NOMO-1 treated with DMSO at 0.1 percent for 48 hours (cell line): ENCODE data around the gene TAS2R50.
"Not testable (repeated sequence)": the region's sequence is repeated elsewhere in the genome, so short reads cannot be mapped to it uniquely, and the experiment has no call there.

ENCODE experiments used
- DNase-seq: peaks from one replicate; lab custom pipeline; 2025; ENCODE audit not compliant: unreplicated experiment; lab: John Stamatoyannopoulos, UW

The TAS2R50 gene, protein sequence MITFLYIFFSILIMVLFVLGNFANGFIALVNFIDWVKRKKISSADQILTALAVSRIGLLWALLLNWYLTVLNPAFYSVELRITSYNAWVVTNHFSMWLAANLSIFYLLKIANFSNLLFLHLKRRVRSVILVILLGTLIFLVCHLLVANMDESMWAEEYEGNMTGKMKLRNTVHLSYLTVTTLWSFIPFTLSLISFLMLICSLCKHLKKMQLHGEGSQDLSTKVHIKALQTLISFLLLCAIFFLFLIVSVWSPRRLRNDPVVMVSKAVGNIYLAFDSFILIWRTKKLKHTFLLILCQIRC

DNA sequence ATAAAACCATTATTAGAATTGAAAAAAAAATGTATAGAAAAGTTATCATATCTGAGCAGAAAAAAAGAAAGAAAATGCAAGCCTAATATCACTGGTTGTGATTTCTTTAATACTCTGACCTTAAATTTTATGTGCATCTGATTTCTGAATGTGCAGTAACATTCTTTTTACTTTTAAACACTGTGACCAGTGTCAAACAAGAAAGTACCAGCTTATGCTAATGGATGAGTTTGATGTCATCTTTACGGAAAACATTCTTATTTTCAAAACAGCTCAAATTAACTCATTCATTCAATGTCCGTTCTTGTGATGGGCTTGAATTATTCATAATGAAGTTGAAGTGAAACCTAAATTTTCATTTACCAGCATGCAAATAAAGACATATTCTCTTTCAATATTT, at the start of gene TAS2R50:
Gene TAS2R50, minus strand, starts transcription at position 101 of the 400 bp plus-strand sequence. Its CDS starts 52 bp downstream, at position 49.
- no peak for DNase-seq

DNA sequence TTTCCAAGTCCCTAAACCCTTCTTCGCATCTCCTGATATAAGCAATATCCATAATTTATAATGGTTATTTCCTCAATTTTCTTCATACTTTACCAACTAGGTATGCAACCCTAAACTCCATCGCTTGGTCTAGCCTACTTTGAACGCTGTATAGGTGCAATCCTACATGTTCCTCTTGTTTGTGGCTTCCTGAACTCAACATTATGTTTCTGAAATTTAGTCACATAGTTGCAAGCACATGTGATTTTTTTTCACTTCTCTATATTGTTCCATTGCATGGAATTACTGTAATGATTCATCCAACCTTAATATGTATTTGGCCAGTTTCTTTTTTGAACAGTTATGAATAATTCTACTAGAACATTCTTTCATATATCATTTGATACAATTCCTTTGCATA, 47.2 kb upstream of the TAS2R50 start:
- not testable (repeated sequence) for DNase-seq

DNA sequence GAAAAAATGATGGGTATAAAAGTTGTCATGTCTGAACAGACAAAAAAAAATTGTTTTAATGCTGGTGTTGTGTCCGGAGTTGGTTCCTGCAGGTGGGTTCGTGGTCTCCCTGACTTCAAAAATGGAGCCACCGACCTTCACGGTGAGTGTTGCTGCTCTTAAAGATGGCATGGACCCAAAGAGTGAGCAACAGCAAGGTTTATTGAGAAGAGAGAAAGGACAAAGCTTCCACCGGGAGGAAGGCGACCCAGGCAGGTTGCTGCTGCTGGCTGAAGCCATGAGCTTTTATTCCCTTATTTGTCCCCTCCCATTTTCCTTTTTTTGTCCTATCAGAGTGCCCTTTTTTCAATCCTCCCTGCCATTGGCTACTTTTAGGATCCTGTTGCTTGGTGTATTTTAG, 44.6 kb upstream of the TAS2R50 start, which contains the start of gene TAS2R31:
Gene TAS2R31, minus strand, starts transcription at position 101 of the 400 bp plus-strand sequence. Its CDS starts 72 bp downstream, at position 29.
- no peak for DNase-seq

DNA sequence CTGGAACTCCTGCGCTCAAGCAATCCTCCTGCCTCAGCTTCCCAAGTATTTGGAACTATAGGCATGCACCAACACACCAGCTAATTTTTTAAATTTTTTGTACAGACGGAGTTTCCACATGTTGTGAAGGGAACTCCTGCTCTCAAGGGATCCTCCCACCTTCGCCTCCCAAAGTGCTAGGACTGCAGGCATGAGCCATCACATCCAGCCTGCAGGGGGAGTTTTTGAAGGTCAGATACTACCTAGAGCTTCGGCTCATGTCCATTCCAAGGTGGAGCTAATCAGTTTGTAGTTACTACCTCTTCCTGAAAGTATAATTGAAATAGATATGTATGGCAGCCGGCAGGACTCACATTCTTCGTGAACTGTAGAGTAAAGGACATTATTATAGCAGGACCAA, 39.4 kb upstream of the TAS2R50 start:
- no peak for DNase-seq

DNA sequence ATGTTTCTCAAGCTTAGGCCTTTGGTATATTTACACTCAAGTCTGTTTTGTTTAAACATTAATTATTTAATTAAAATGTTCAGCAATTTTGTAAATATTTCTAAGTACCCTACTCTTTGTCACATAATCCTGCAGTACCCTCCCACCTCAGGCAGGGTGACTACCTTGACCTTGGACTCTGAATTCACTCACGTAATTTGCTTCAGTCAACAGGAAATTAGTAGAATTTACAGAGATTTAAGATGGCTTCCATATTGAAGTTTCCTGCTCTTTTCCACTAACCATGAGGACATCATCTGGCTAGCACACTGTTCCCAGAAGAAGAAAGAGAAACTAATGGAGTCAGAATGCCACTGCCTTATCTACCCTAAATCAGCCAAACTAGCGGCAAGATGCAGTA, 36.7 kb upstream of the TAS2R50 start:
- DNase-seq, result no peak

DNA sequence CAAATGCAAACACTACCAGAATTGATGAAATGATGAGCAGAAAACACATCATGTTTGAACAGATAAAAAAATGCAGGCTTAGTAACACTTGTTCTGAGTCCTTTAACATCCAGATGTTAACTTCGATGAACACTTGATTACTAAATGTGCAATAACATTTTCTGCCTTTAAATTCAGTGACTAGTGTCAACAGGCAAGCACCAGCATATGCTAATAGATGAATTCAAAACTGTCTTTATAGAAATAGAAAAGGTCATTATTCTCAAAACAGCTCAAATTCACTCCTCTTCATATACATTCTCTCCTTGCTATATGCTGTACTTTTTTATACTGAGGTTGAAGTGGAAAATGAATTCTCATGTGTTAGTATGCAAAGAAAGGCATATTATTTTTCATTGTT, 35.8 kb upstream of the TAS2R50 start, which contains the start of gene TAS2R19:
Gene TAS2R19, minus strand, starts transcription at position 101 of the 400 bp plus-strand sequence. Its CDS starts 49 bp downstream, at position 52.
- no peak for DNase-seq

DNA sequence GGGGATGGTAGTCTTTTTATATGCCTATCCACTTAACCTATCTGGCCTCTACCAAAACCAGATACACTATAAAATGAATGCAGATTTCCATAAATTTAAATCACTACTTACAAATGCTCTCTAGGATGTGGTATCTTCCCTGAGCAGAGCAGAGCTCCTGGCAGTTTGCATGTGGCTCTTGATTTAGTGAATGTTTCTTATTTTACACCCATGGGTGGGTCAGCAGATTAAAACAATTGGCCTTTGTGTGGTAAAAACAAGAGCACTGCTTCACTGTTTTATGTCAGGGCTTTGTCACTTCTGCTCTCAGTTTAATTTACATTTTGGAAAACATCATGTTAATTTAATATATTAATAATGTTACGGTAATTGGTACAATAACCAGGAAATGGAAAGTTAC, 30.2 kb upstream of the TAS2R50 start:
- no peak for DNase-seq

DNA sequence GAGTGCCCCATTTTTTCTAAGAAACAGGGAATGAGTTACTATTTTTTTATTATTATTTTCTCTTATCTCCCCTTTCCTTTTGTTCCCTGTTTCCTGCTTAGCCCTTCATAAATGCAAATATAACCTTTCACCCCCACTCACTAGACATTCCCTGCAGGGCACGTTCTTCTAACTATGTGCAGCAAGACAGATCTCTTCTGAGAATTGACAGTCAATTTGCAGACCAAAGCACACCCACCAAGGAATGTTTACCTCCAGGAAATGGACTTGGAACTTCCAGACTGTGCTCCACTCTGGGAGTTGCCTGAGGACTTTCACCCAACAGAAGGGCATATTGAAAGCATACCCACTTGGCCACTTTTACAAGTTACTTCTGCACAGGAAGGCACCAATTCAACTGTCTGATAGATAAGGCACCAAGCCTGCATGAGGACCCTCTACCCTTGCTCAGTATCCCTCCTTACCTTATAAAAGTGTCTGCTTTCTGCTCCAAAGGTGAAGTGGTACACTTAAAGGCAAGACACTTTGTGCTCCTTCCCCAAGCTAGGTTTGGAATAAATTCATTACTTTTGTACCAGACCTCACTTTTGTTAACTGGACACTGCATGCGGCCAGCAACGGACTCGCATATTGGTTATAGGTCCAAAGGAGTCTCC, 29.2 kb upstream of the TAS2R50 start:
- DNase-seq, result no peak

DNA sequence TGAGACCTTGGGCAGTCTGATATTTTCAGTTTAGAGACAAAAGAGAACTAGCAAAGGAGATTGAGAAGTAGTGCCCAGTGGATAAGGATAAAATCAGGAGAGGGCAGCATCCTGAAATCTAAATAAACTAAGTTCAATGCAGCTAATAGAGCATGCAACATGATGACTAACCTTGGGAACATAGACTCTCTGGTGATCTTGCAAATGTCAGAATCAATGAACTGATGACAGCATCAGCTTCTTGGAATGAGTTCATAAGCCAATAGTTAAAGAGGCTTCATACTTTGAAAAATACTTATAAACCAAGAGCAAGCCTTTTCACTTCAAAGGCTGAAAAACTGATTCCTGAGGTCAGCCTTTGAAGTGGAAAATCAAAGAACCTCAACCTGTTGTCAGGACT, 27.5 kb upstream of the TAS2R50 start:
- no peak for DNase-seq

DNA sequence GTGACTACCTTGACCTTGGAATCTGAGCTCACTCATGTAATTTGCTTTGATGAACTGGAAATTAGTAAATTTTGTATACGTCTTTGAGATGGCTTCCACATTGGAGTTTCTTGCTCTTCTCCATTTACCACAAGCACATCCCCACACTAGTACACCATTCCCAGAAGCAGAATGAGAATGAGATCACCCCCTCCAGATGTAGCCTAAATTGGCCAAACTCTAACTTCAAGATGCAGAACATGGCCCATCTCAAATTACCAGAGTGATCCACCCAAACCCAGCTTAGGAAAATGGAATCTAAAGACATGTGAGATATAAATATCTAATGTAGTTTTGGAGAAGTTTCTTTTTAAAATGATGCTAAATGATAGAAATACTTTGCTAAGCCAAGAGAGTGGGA, 20.9 kb upstream of the TAS2R50 start:
- DNase-seq, result no peak

DNA sequence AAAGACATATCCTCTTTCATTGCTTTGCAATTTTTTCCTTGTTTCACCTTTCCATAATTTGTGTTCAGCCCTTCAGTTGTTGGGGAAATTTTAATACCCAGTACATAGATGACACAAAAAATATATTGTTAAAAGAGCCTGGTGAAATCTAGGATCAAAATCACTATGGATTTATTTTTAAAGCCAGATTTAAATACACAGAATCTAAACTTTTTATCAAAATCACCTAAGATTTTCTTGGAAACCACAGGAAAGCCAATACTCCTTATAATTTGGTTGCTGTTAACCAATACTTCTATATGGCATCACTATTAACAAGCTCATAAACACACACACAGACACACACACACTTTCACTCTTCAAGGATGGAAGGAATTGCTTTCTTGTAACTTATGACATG, 11.5 kb upstream of the TAS2R50 start, which contains the start of gene TAS2R20:
Gene TAS2R20, minus strand, starts transcription at position 101 of the 400 bp plus-strand sequence. CDS start 429 bp downstream, outside the sequence.
- no peak for DNase-seq

DNA sequence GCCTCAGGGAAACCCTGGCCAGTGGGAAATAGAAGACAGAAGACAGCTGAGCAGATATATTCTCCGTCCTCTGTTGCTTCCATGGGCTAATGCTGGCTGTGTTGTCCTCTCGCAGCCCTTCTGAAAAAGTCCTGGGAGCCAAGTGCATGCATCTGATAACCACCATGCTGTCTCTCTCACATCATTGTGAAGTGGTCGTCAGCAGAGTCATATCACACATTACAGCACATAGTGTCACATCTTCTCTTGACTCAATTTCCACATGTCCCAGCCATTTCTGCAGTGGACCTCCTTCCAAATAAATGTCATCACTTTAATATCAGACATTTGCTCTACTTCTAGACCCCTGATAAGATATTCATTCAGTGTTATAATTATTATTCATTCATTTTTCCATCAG, 7.6 kb upstream of the TAS2R50 start:
- DNase-seq, result no peak

DNA sequence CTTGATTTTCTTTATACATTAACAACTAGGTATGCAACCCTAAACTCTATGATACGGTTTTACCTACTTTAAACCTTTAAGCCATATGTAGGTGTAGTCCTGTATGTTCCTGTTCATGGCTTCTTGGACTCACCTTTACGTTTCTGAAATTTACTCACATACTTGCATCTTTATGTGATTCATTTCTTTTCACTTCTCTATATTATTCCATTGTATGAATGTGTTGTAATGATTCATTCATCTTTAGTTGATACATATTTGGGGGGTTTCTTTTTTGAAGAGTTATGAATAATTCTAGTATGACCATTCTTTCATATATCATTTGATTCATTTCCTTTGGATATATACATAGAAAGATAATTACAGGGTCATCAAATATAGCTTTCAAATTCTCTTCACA, 2.4 kb upstream of the TAS2R50 start:
- no peak for DNase-seq

DNA sequence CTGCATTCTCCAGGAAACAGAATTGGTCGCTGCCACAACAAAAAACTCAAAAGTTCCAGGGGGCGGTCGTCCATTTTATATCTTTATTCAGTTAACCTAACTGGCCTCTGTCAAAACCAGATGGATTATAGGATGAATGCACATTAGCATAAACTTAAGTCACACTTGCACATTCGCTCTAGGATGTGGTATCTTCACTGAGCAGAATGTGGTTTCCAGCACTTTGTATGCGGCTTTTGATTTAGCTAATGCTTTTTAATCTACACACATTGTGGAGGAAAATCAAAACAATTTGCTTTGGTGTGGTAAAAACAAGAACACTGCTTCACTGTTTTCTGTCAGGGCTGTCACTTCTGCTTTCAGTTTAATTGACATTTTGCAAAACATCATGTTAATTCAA, 4.5 kb downstream of the TAS2R50 start:
- no peak for DNase-seq

DNA sequence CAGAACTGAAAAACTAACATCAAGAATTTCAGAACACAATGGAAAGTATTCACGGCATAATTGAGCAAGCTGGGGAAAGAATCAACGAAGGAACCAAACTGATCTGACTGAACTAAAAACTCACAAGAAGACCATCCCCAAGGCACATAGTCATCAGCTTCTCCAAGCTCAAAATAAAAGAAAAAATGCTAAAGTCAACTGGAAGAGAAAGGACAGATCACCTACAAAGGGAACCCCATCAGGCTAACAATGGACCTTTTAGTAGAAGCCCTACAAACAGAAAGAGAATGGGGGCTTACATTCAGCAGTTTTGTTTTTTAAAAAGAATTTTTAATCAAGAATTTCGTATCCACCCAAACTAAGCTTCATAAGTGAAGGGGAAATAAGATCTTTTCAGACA, 11.7 kb downstream of the TAS2R50 start:
- no peak for DNase-seq

DNA sequence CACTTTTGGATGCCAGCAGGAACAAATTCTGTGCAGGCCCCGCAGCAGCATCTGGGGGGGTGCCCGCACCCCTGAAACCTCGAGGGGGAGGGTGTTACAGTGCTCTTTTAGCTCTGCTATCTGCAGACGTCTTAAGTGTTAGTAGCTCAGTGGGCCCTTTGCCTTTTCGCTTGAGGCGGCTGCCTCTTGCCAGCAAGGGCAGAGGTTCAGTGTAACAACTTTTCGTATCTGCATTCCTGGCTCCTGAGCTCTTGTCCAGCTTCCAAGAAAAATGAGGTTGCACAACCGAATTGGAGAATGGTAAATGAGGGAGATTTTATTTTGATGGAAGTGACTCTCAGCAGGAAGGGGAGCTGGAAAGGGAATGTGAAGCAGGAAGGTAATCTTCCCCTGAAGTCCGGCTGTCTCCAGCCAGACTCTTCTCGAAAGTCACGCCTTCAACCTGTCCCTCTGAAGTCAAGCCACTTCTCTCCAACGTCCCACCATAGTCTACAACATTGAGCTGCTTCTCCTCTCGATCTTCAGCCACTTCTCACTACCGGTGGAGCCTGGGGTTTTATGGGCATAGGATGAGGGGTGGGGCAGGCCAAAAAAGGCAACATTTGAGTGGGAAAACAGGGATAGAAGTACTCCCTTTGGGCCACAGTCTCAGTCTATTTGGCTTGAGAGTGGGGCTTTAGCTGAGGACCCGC, 17.8 kb downstream of the TAS2R50 start:
- no peak for DNase-seq

DNA sequence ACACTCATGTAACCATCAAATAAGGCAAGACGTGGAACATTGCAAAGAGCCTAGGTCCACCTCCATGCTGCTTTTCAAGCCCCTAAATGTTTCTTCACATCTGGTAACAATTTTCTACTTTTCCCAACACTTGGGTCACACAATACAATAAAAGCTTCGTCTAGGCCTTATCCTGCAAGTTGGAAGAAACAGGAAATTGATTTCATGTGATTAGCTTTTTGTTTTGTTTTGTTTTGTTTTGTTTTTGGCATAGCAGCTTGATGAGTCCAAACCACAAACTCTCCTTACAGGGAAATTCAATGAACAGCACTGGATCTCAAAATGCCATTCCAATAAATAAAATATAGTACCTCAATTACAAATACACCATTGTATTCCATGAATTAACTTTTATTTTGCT, 19.3 kb downstream of the TAS2R50 start:
- no peak for DNase-seq

DNA sequence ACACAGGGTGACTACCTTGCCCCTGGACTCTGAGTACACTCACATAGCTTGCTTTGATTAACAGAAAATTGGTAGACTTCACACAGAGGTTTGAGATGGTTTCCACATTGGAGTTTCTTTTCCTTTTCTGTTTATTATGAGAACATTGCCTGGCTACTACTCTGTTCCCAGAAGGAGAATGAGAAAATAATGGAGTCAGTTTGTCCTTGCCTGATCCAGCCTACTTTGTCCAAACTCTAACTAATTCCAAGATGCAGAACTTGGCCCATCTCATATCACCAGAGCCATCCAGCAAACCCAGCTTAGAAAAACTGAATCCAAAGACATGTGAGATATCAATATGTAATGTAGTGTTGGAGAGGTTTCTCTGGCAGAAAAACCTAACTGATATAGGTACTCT, 20.4 kb downstream of the TAS2R50 start:
- DNase-seq, result no peak

DNA sequence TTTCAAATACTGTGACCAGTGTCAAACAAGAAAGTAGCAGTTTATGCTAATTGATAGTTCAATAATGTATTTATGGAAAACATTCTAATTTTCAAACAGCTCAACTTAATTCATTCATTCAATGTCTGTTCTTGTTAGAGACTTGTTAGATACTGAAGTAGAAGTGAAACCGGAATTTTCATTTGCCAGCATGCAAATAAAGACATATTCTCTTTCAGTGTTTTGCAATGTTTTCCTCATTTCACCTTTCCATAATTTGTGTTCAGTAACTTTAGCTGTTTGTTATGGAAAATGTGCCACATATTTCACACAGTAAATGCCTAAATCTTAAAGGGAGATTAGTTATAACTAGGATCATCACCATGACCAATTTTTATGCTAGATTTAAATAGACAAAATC, 21.2 kb downstream of the TAS2R50 start:
- DNase-seq, result no peak

DNA sequence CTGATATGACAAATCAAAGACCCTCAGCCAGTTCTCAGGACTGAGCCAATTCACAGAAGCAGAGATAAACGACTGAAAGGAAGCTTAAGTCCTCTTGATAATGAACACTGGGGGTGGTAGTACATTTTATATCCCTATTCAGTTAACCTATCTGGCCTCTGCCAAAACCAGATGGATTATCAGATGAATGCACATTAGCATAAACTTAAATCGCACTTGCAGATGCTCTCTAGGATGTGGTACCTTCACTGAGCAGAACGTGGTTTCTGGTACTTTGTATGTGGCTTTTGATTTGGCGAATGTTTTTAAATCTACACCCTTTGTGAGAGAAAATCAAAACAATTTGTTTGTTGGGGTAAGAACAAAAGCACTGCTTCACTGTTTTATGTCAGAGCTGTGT, 26.5 kb downstream of the TAS2R50 start:
- DNase-seq, result no peak

DNA sequence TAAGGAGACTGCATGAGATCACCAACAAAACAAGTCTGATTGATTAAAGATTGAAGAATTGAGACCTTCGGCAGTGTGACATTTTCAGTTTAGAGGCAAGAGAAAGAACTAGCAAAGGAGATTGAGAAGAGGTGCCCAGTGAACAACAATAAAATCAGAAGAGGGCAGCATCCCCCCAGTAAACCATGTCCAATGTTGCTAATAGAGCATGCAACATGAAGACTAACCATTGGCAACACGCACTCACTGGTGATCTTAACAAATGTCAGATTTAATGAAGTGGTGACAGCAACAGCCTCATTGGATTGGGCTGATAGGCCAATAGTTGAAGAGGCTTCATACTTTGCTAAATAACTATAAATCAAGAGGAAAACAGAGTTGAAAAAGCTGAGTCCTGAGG, 26.9 kb downstream of the TAS2R50 start:
- no peak for DNase-seq

DNA sequence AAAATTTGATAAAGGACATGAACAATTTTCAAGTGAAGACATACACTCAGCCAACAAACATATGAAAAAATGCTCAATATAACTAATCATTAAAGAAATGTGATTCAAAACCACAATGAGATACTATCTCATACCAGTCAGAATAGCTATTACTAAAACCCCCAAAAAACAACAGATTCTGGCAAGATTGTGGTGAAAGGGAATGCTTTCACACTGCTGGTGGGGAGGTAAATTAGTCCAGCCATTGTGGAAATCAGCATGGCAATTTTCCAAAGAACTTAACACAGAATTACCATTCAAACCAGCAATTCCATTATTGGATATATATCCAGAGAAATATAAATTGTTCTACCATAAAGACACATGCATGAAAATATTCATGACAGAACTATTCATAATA, 29.0 kb downstream of the TAS2R50 start:
- DNase-seq, result no peak
